Measurements from ENCODE around the gene CENPS. TPM values are rescaled to one million over a fixed set of nuclear protein-coding genes. Genes with fewer than 3 reads are reported as not detected.

The CENPS gene
- total and polyA plus RNA-seq, 9 of the 15 experiments (the other 6 are each of a cell fraction or from before 2014, with no cell fraction given): 10.2 to 36.0 (median 26.0) TPM

- TF ChIP-seq TSHZ1 (CRISPR knock-in tag; IDR thresholded peaks at IDR 0.05) (0 out of 2 replicates have a peak, but pooled peaks have one; percentile 22), NELFE (IDR thresholded peaks at IDR 0.05; ENCODE audit: insufficient read depth, insufficient read length) (no peak), MBD1 (CRISPR knock-in tag; IDR thresholded peaks at IDR 0.05) (no peak; the same call in 1 of the 2 replicates), ZNF354B (CRISPR knock-in tag; IDR thresholded peaks at IDR 0.05) (no peak), ZBTB17 (CRISPR knock-in tag; IDR thresholded peaks at IDR 0.05) (peak; percentile 98), MECOM (CRISPR knock-in tag; IDR thresholded peaks at IDR 0.05) (peak; percentile 50; the same call in 1 of the 2 replicates), RBM34 (IDR thresholded peaks at IDR 0.05; ENCODE audit: borderline replicate concordance, insufficient read depth, low read length) (no peak), IFI16 (CRISPR knock-in tag; IDR thresholded peaks at IDR 0.05) (no peak), ILK (tag; IDR thresholded peaks at IDR 0.05; ENCODE audit: borderline replicate concordance, low read depth) (no peak), SAP30 (IDR thresholded peaks at IDR 0.05; ENCODE audit: borderline replicate concordance, insufficient read depth, low read depth, low read length, poor library complexity, severe bottlenecking) (peak; percentile 78), MCM3 (IDR thresholded peaks at IDR 0.05) (no peak), ZBTB1 (CRISPR knock-in tag; IDR thresholded peaks at IDR 0.05; ENCODE audit: borderline replicate concordance, low read depth) (peak; percentile 91), ZFP1 (CRISPR knock-in tag; IDR thresholded peaks at IDR 0.05) (0 out of 2 replicates have a peak, but pooled peaks have one; percentile 20), GTF2B (IDR thresholded peaks at IDR 0.05; ENCODE audit: extremely low read depth, insufficient read length) (no peak), HDAC3 (IDR thresholded peaks at IDR 0.05; ENCODE audit: borderline replicate concordance, partially characterized antibody) (no peak), TOE1 (IDR thresholded peaks at IDR 0.05; ENCODE audit: borderline replicate concordance) (peak; percentile 91), TOE1 (CRISPR knock-in tag; IDR thresholded peaks at IDR 0.05; ENCODE audit: borderline replicate concordance, low read depth) (0 out of 2 replicates have a peak, but pooled peaks have one; percentile 54), RCOR1 (IDR thresholded peaks at IDR 0.05; ENCODE audit: borderline replicate concordance in 1 of 2, low read depth in 2 of 2, low read length in 2 of 2) (peak; percentile 59 to 83; a peak in 3 of 4 replicates), POLR2AphosphoS5 (IDR thresholded peaks at IDR 0.05; ENCODE audit: control insufficient read depth, insufficient read depth, low read depth, low read length) (peak; percentile 39), PTRF (tag; IDR thresholded peaks at IDR 0.05) (peak; percentile 56; the same call in 1 of the 2 replicates), PML (IDR thresholded peaks at IDR 0.05; ENCODE audit: low read length) (peak; percentile 65; the same call in 1 of the 2 replicates)
Measured at GRCh38 chr1:10472220-10473144, 42.2 kb downstream of the CENPS start, which contains the start of gene DFFA (continued).

All from K562 (cell line).